Neural cell (in vitro differentiated cells): Measurements from ENCODE around the gene MYO5C.
A peak's percentile ranks its signal among the peaks of the same experiment; 100 is the strongest.

Source experiments
- CTCF ChIP-seq: fragments of 450-650 bp; IDR thresholded peaks from 2 replicates; pipeline ENCODE4 v1.5.1; 2014; ENCODE audit warnings: antibody characterized with exemption, mild to moderate bottlenecking, moderate library complexity; ENCODE audit not compliant: poor library complexity, severe bottlenecking
- EZH2 ChIP-seq: fragments of 200-600, 300-800 bp; shearing (Covaris generic), sonication (generic); IDR thresholded peaks from 2 replicates; pipeline ENCODE4 v1.6.1; 2014; ENCODE audit warnings: antibody characterized with exemption, low read length, borderline replicate concordance, mild to moderate bottlenecking; ENCODE audit not compliant: insufficient read depth, poor library complexity, severe bottlenecking

DNA sequence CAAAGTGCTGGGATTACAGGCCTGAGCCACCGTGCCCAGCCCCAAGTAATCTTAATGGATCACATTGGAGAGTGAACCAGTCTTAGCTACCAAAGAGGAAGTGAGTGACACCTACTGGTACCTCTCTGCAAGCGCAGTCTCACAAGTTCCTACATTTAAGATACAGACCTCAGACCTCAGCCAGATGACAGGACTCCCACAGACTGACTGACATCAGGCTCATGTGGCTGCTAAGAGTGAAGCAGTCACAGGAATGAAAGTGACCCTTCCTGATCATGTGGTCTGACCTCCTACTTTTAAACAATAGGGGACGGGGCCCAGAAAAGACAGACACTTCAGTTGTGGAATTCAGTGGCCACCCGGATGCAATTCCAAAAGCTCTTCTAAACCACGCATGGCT is 68.1 kb downstream of the MYO5C start:
- peak; percentile 88 for TF ChIP-seq CTCF
- TF ChIP-seq EZH2, result no peak
